ENCODE data around the gene KCNH1.

The KCNH1 gene, protein sequence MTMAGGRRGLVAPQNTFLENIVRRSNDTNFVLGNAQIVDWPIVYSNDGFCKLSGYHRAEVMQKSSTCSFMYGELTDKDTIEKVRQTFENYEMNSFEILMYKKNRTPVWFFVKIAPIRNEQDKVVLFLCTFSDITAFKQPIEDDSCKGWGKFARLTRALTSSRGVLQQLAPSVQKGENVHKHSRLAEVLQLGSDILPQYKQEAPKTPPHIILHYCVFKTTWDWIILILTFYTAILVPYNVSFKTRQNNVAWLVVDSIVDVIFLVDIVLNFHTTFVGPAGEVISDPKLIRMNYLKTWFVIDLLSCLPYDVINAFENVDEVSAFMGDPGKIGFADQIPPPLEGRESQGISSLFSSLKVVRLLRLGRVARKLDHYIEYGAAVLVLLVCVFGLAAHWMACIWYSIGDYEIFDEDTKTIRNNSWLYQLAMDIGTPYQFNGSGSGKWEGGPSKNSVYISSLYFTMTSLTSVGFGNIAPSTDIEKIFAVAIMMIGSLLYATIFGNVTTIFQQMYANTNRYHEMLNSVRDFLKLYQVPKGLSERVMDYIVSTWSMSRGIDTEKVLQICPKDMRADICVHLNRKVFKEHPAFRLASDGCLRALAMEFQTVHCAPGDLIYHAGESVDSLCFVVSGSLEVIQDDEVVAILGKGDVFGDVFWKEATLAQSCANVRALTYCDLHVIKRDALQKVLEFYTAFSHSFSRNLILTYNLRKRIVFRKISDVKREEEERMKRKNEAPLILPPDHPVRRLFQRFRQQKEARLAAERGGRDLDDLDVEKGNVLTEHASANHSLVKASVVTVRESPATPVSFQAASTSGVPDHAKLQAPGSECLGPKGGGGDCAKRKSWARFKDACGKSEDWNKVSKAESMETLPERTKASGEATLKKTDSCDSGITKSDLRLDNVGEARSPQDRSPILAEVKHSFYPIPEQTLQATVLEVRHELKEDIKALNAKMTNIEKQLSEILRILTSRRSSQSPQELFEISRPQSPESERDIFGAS

DNA sequence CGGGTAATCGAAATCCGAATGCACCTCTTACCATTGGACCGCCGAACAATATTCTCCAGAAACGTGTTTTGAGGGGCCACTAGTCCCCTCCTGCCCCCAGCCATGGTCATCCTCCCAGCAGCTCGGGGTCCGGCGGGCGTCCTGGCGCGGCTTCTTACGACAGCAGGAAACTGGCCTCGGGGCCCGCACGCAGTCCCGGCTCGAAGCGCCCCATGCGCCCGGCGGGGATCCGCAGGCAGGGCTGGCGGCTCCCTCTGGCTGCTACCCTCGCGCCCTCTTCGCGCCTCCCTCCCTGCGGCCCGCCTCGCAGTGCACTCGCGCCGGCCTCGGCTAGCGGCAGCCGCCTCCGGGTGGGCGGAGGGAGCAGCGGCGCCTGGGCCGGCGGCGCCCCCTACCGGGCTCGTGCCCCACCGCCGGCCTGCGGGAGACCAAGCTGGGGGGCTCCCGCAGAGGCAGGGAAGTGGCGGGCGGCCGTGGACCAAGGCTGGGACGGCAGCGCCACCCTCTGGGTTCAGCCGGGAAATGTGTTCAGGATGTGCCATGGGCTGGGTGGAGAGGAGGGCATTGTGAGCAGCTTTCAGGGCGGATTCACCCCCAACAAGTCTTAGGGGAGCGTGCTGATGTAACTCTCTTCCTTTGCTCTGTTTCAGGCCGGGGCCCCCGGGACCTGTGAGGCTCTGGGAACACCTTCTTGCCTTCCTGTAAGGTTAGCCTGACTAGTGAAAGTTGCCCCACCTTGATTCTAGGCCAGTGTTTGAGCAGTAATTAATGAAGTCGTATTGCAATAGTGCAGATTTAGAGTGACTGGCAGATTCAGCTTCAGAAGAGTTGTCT is at the start of gene KCNH1:
Gene KCNH1 (minus strand): TSS at position 313 of the 834 bp plus-strand sequence. CDS start 203 bp downstream, at position 110.
- H3K4me2 ChIP-seq = peak within 1 kb of the TSS; percentile 90 to 99 (median 95)
- H3K9ac ChIP-seq = peak within 1 kb of the TSS in 10 of 11 experiments; percentile 25 to 67 (median 52); a peak in 18 of 22 replicates
- no peaks in the 10 kb centered on the region; a peak in 1 of 22 replicates for H4K20me1 ChIP-seq
- H3K4me1 ChIP-seq = peaks cover 0 to 12% (median 8%) of the 10 kb centered on the region in 10 experiments; a peak in 14 of 20 replicates
- H3K27me3 ChIP-seq = peaks cover 13 to 20% (median 16%) of the 10 kb centered on the region in 11 experiments
- H3K27ac ChIP-seq = no peak within 1 kb of the TSS
- no peaks in the 10 kb centered on the region for H3K36me3 ChIP-seq
- peak within 1 kb of the TSS; percentile 53 to 68 (median 58) for H3K4me3 ChIP-seq
- no peak for TF ChIP-seq Cebpa-rat (IDR thresholded peaks at IDR 0.05)
- H3K9me3 ChIP-seq (replicated peaks in 1 of 11) = no peaks in the 10 kb centered on the region

DNA sequence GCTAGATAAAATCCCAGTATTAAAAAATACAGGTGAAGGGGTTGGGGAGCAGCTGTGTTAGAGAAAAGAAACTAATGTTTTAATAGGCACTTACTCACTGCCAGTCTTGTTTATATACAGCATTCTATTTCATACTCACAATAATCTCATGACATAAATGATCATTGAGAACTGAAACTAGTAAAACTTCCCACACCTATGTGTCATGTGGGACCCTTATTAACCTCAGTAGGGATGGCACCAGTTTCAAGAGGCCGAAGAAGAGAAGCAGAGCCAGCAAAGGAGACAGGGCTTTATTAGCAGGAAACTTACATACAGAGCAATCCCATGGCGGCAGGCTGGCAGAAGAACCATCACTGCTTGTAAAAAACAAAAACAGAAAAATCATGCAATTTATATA is 48.8 kb upstream of the KCNH1 start:
- H3K4me3 ChIP-seq = no peak overlapping the region
- no peak for TF ChIP-seq Cebpa-rat (IDR thresholded peaks at IDR 0.05)
- no peaks in the 10 kb centered on the region for H3K9me3 ChIP-seq (replicated peaks in 1 of 11)
- H3K4me1 ChIP-seq = no peaks in the 10 kb centered on the region
- H3K4me2 ChIP-seq = no peak overlapping the region
- H4K20me1 ChIP-seq = no peaks in the 10 kb centered on the region
- H3K27me3 ChIP-seq = no peaks in the 10 kb centered on the region
- no peak overlapping the region for H3K9ac ChIP-seq
- H3K36me3 ChIP-seq = no peaks in the 10 kb centered on the region
- no peak overlapping the region for H3K27ac ChIP-seq

DNA sequence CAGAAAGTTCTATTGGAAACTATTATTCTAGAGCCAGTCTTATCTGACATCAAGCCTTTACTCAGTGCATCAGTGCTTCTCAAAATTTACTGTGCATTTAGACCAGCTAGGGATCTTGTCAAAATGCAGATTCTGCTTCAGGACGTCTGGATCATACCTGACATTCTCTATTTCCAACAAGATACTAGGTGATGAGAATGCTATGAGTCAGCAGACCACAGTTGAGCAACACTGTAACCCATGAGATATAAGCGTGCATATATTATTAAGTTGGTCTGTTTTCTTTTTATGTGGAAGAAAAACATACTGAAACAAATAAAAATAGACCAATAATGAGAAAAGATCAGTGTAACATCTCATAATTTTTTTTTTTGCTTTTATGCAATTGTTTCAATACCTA is 40.4 kb upstream of the KCNH1 start:
- H3K4me1 ChIP-seq = no peaks in the 10 kb centered on the region
- no peaks in the 10 kb centered on the region for H3K36me3 ChIP-seq
- H3K9ac ChIP-seq = no peak overlapping the region
- H3K27me3 ChIP-seq = no peaks in the 10 kb centered on the region
- H4K20me1 ChIP-seq = no peaks in the 10 kb centered on the region
- TF ChIP-seq Cebpa-rat (IDR thresholded peaks at IDR 0.05) = no peak
- no peak overlapping the region for H3K4me2 ChIP-seq
- peaks cover 18 to 32% (median 26%) of the 10 kb centered on the region in 11 experiments for H3K9me3 ChIP-seq (replicated peaks in 1 of 11)
- H3K27ac ChIP-seq = no peak overlapping the region
- no peak overlapping the region for H3K4me3 ChIP-seq

DNA sequence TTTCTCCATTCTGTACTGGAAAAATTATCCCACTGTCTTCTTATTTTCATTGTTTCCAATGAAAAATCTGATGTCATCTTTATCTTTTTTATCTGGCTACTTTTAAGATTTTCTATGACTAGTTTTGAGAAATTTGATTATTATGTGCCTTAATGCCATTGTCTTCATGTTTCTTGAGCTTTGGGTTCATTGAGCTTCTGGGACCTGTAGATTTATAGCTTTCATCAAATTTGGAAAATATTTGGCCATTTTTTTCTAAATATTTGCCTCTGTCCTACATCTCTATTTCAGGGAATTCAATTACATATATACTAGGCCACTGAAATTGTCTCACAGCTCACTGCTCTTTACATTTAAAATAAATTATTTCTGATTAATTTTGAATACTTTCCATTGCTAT is 38.7 kb upstream of the KCNH1 start:
- no peak overlapping the region for H3K9ac ChIP-seq
- H3K27me3 ChIP-seq = no peaks in the 10 kb centered on the region
- TF ChIP-seq Cebpa-rat (IDR thresholded peaks at IDR 0.05) = no peak
- no peaks in the 10 kb centered on the region for H3K36me3 ChIP-seq
- H4K20me1 ChIP-seq = no peaks in the 10 kb centered on the region
- no peak overlapping the region for H3K4me2 ChIP-seq
- H3K9me3 ChIP-seq (replicated peaks in 1 of 11) = peaks cover 33 to 48% (median 39%) of the 10 kb centered on the region in 11 experiments
- H3K4me1 ChIP-seq = no peaks in the 10 kb centered on the region
- no peak overlapping the region for H3K4me3 ChIP-seq
- H3K27ac ChIP-seq = no peak overlapping the region

DNA sequence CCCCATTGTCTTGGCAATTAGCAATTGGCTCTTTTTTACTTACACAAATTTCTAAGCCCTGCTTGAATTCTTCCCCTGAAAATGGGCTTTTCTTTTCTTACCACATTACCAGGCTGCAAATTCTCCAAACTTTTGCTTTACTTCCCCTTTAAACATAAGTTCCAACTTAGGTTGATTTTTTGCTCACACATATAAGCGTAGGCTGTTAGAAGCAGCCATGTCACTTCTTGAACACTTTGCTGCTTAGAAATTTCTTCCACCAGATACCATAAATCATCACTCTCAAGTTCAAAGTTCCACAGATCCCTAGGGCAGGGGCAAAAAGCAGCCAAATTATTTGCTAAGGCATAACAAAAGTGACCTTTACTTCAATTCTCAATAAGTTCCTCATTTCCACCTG is 35.4 kb upstream of the KCNH1 start:
- TF ChIP-seq Cebpa-rat (IDR thresholded peaks at IDR 0.05) = no peak
- H4K20me1 ChIP-seq = no peaks in the 10 kb centered on the region
- no peak overlapping the region for H3K9ac ChIP-seq
- no peak overlapping the region for H3K27ac ChIP-seq
- peaks cover 33 to 48% (median 39%) of the 10 kb centered on the region in 11 experiments for H3K9me3 ChIP-seq (replicated peaks in 1 of 11)
- H3K4me2 ChIP-seq = no peak overlapping the region
- H3K4me3 ChIP-seq = peak overlapping the region in 1 of 10 experiments; percentile 11; a peak in 1 of 20 replicates
- peaks cover 0 to 5% (median 0%) of the 10 kb centered on the region in 10 experiments; a peak in 1 of 20 replicates for H3K4me1 ChIP-seq
- H3K27me3 ChIP-seq = no peaks in the 10 kb centered on the region
- H3K36me3 ChIP-seq = no peaks in the 10 kb centered on the region

DNA sequence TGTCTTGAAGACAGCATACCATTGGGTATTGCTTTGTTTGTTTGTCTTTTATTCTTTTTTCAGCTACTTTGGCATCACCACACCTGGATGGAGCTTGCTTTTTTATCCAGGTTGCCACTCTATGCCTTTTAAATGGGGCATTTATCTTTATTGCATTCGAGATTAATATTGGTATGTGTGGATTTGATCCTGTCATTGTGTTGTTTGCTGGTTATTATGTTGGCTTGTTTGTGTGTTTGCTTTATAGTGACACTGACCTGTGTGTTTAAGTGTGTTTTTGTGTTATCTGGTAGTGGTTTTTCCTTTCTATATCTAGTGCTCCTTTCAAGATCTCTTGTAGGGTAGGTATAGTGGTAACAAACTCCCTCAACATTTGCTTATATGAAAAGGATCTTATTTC is 24.9 kb upstream of the KCNH1 start:
- Histone ChIP-seq H3K9me3 (replicated peaks in 1 of 11) (peaks cover 6 to 37% (median 19%) of the 10 kb centered on the region in 11 experiments; a peak in 19 of 22 replicates), H3K4me3 (no peak overlapping the region), H3K27me3 (no peaks in the 10 kb centered on the region), H3K4me2 (no peak overlapping the region), H3K27ac (no peak overlapping the region), H3K9ac (no peak overlapping the region), H3K36me3 (no peaks in the 10 kb centered on the region), H4K20me1 (no peaks in the 10 kb centered on the region), H3K4me1 (no peaks in the 10 kb centered on the region)
- TF ChIP-seq Cebpa-rat (IDR thresholded peaks at IDR 0.05) = no peak

DNA sequence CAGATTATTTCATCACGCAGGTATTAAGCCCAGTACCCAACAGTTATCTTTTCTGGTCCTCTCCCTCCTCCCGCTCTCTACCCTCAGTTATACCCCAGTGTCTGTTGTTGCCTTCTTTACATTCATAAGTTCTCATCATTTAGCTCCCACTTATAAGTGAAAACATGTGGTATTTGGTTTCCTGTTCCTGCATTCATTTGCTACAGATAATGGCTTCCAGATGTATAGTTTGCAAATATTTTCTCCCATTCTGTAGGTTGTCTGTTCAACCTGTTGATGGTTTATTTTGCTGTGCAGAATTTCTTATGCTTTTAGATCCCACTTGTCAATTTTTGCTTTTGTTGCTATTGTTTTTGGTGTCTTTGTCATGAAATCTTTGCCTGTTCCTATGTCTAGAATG is 21.1 kb upstream of the KCNH1 start:
- Histone ChIP-seq H3K4me3 (no peak overlapping the region), H3K36me3 (no peaks in the 10 kb centered on the region), H3K4me2 (no peak overlapping the region), H3K27ac (no peak overlapping the region), H3K4me1 (no peaks in the 10 kb centered on the region), H3K9me3 (replicated peaks in 1 of 11) (peaks cover 6 to 23% (median 16%) of the 10 kb centered on the region in 11 experiments; a peak in 17 of 22 replicates), H3K27me3 (no peaks in the 10 kb centered on the region), H4K20me1 (no peaks in the 10 kb centered on the region), H3K9ac (no peak overlapping the region)
- no peak for TF ChIP-seq Cebpa-rat (IDR thresholded peaks at IDR 0.05)

DNA sequence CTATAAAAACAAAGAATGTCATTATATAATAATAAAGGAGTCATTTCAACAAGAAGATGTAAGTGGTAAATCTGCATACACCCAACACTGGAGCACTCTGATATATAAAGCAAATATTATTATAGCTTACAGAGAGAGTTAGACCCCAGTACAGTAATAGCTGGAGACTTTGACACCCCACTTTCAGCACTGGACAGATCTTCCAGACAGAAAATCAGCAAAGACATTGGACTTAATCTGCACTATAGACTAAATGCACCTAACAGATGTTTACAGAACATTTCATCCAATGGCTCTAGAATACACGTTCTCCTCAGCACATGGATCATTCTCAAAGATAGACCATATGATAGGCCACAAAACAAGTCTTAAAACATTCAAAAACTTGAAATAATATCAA is 20.0 kb upstream of the KCNH1 start:
- Histone ChIP-seq H3K9me3 (replicated peaks in 1 of 11) (peaks cover 6 to 17% (median 12%) of the 10 kb centered on the region in 11 experiments; a peak in 17 of 22 replicates), H3K4me1 (no peaks in the 10 kb centered on the region), H3K27ac (no peak overlapping the region), H3K4me2 (no peak overlapping the region), H3K4me3 (no peak overlapping the region), H3K36me3 (no peaks in the 10 kb centered on the region), H3K9ac (no peak overlapping the region), H4K20me1 (no peaks in the 10 kb centered on the region), H3K27me3 (no peaks in the 10 kb centered on the region)
- no peak for TF ChIP-seq Cebpa-rat (IDR thresholded peaks at IDR 0.05)
